Fibroblast of lung (primary cell): Measurements from ENCODE around the gene ZNF423. TPM values are rescaled to one million over a fixed set of nuclear protein-coding genes. Genes with fewer than 3 reads are reported as not detected.

ENCODE experiments used
- DNase-seq, 2 donors: peaks; one replicate each; pipeline versions ENCODE4 v3.0.0 to v3.0.0-alpha.2; 2010; ENCODE audit warnings: low read depth in 2 of 2
- H2AFZ ChIP-seq: 2 replicates; pipeline ENCODE4 v1.5.1; 2012; ENCODE audit warnings: low read length, control low read depth, inconsistent platforms
- H3K27ac ChIP-seq: 2 replicates; pipeline ENCODE4 v1.5.1; 2011; ENCODE audit warnings: low read length, control low read depth; ENCODE audit not compliant: insufficient read depth
- H3K27me3 ChIP-seq: 2 replicates; pipeline ENCODE4 v1.5.1; 2011; ENCODE audit warnings: mild to moderate bottlenecking, low read length; ENCODE audit not compliant: control insufficient read depth, insufficient read depth
- H3K36me3 ChIP-seq: 2 replicates; pipeline ENCODE4 v1.5.1; 2011; ENCODE audit warnings: low read length; ENCODE audit not compliant: control insufficient read depth, insufficient read depth
- H3K4me1 ChIP-seq: 2 replicates; pipeline ENCODE4 v1.5.1; 2011; ENCODE audit warnings: low read length; ENCODE audit not compliant: control insufficient read depth, insufficient read depth; ENCODE audit errors: extremely low read depth
- H3K4me2 ChIP-seq: 2 replicates; pipeline ENCODE4 v1.5.1; 2011; ENCODE audit warnings: low read length, control low read depth; ENCODE audit not compliant: insufficient read depth; ENCODE audit errors: extremely low read depth
- H3K4me3 ChIP-seq, 4 experiments: fragments of 200-600 bp in 1 of 4; sonication (generic) in 1 of 4; replicated peaks in 1 of 4; 2 replicates each; pipeline ENCODE4 v1.5.1; 2011 to 2016; ENCODE audit warnings: low read length in 4 of 4, low read depth in 3 of 4, mild to moderate bottlenecking in 3 of 4, control low read depth in 2 of 4, inconsistent platforms in 1 of 4, mixed read lengths in 1 of 4; ENCODE audit not compliant: insufficient read depth in 1 of 4; ENCODE audit errors: control extremely low read depth in 1 of 4
- H3K79me2 ChIP-seq: 2 replicates; pipeline ENCODE4 v1.5.1; 2012; ENCODE audit warnings: mild to moderate bottlenecking, low read length, inconsistent platforms; ENCODE audit not compliant: control insufficient read depth, insufficient read depth
- H3K9ac ChIP-seq: 2 replicates; pipeline ENCODE4 v1.5.1; 2011; ENCODE audit warnings: mild to moderate bottlenecking, low read length, control low read depth; ENCODE audit not compliant: insufficient read depth
- H3K9me3 ChIP-seq: 2 replicates; pipeline ENCODE4 v1.5.1; 2012; ENCODE audit warnings: low read depth, low read length; ENCODE audit not compliant: control insufficient read depth, insufficient read depth
- H4K20me1 ChIP-seq: 2 replicates; pipeline ENCODE4 v1.5.1; 2011; ENCODE audit warnings: low read length; ENCODE audit not compliant: control insufficient read depth, insufficient read depth; ENCODE audit errors: extremely low read depth
- EZH2 ChIP-seq: IDR thresholded peaks from 2 replicates; pipeline ENCODE4 v1.5.1; 2012; ENCODE audit warnings: low read length, control low read depth, mild to moderate bottlenecking; ENCODE audit errors: missing control alignments
- polyA plus RNA-seq, 2 donors: library from polyadenylated mRNA; depleted of rRNA in 1 of 2; stranded (reverse) in 1 of 2; unstranded in 1 of 2; fragments of >200 nt; gene quantifications; 2 replicates each; pipeline ENCODE4 v1.2.1, GENCODE V29; 2011 to 2012; ENCODE audit warnings: missing spikeins in 1 of 2
- total RNA-seq: library from RNA; depleted of rRNA; stranded (reverse); fragments of >200 nt; gene quantifications from 2 replicates; pipeline ENCODE4 v1.2.1, GENCODE V29; 2014
- TF ChIP-seq, protein P1 (sequence below), 2 donors: IDR thresholded peaks in 1 of 2; conservative IDR thresholded peaks in 1 of 2; 1 replicate in 1 of 2; 2 replicates in 1 of 2; pipeline ENCODE4 v1.5.1; 2011 to 2012; ENCODE audit warnings: low read length in 2 of 2, control low read depth in 1 of 2, inconsistent platforms in 1 of 2, low read depth in 1 of 2, mild to moderate bottlenecking in 1 of 2

Gene ZNF423
- total and polyA plus RNA-seq, 2 donors (not counting 1 experiment from before 2014, with no cell fraction given), result 0.07 to 0.17 TPM

DNA sequence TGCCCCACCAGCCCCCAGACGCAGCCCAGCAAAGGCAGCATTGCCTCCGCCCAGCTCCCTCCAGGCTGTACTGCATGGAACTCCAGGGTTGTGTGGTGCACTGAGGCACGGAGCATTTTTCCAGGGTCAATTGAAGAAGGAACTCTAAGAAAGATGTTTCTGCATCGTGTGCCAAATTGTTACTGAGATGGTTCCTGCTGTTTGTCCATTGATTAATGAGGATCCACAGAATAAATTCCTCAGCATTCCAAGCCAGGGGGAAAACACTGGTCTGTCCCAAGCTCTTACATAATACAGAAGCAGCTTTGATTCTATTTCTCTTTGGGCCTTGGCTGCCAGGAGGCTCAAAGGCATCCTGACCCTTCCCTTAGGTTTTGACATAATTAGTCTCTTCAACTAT lies 80.9 kb downstream of the ZNF423 start:
- H3K4me2 ChIP-seq, result no peak overlapping the region
- no peak overlapping the region for H3K9ac ChIP-seq
- H2AFZ ChIP-seq, result no peak overlapping the region
- no peak for TF ChIP-seq EZH2
- TF ChIP-seq, protein P1, sequence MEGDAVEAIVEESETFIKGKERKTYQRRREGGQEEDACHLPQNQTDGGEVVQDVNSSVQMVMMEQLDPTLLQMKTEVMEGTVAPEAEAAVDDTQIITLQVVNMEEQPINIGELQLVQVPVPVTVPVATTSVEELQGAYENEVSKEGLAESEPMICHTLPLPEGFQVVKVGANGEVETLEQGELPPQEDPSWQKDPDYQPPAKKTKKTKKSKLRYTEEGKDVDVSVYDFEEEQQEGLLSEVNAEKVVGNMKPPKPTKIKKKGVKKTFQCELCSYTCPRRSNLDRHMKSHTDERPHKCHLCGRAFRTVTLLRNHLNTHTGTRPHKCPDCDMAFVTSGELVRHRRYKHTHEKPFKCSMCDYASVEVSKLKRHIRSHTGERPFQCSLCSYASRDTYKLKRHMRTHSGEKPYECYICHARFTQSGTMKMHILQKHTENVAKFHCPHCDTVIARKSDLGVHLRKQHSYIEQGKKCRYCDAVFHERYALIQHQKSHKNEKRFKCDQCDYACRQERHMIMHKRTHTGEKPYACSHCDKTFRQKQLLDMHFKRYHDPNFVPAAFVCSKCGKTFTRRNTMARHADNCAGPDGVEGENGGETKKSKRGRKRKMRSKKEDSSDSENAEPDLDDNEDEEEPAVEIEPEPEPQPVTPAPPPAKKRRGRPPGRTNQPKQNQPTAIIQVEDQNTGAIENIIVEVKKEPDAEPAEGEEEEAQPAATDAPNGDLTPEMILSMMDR (conservative IDR thresholded peaks at IDR 0.05 in 1 of 2, IDR thresholded peaks at IDR 0.05 in 1 of 2; ENCODE audit: low read depth in 1 of 2, low read length in 2 of 2), result no peak
- no peaks in the 10 kb centered on the region for H3K79me2 ChIP-seq
- H3K27me3 ChIP-seq, result no peaks in the 10 kb centered on the region
- no peaks in the 10 kb centered on the region for H4K20me1 ChIP-seq
- H3K9me3 ChIP-seq, result no peaks in the 10 kb centered on the region
- H3K36me3 ChIP-seq, result no peaks in the 10 kb centered on the region
- no peaks in the 10 kb centered on the region for H3K4me1 ChIP-seq
- H3K27ac ChIP-seq, result no peak overlapping the region
- DNase-seq, result peak in 1 of 2 donors; percentile 22
- H3K4me3 ChIP-seq, result no peak overlapping the region

DNA sequence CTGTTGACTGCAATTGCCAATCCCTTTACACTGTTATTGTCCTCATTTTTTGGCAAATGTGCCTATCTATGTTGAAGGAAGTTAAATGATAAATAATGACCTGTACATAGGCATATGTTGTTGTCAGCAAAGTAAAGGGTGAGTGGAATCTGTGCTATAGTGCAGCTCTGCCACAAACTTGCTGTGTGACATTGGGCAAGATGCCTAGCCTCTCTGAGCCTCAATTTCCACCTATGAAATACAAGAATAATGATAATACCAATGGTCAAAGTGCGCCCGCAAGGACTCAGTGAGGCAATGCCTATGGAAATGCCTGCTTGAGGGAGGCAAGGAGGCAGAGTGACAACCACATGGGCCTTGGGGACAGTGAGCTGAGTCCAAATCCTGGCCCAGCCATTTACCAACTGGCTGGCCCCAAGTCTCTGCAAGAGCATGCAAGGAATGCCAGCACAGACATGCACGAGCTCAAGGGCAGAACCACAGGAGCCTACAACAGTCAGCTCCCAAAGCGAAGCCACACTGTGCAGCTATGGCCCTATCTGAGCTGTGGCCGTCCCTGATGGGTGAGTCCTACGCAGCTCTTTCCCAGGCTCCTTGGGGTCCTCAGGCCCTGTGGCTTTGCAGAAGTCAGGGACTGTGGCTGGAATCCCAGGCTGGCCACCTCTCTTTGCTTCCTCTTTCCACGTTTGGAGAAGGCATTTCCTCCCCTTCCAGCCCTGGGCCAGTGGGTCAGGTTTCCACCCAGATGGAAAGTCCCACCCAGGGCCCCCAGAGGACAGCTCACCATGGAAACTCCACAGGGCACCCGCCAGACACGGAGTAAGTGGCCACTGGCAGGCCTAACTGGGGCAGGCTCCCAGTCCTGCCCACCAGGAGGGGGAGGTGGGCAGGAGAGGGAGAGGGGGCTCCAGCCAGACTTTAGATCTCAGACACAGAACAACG lies 82.1 kb downstream of the ZNF423 start:
- Histone ChIP-seq H3K79me2 (no peaks in the 10 kb centered on the region), H3K27me3 (no peaks in the 10 kb centered on the region), H3K27ac (no peak overlapping the region), H3K9me3 (no peaks in the 10 kb centered on the region), H3K4me3 (no peak overlapping the region), H4K20me1 (no peaks in the 10 kb centered on the region), H3K9ac (no peak overlapping the region), H3K36me3 (no peaks in the 10 kb centered on the region), H2AFZ (no peak overlapping the region), H3K4me1 (no peaks in the 10 kb centered on the region), H3K4me2 (no peak overlapping the region)
- no peak for DNase-seq
- no peak for TF ChIP-seq EZH2
- TF ChIP-seq, protein P1 (conservative IDR thresholded peaks at IDR 0.05 in 1 of 2, IDR thresholded peaks at IDR 0.05 in 1 of 2; ENCODE audit: low read depth in 1 of 2, low read length in 2 of 2), result no peak

DNA sequence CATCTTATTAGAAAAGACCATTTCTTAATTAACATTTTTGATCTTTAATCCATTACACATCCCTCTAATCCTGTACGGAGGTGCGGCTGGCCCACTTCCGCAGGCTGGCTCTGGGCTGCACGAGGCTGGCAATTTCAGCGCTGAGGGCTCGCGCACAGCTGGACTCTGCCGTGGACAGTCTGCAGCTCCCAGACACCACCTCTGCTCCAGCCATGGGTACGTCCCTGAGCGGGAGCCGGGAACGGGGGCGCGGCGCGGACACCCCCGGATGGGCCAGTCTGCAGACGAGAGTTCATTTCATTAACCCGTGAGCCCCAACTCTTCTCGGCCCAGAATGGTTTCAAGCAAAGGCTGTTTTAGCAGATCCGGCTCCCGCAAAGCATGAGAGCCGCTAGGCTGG lies 87.9 kb downstream of the ZNF423 start:
- H2AFZ ChIP-seq, result no peak overlapping the region
- DNase-seq, result no peak
- H3K79me2 ChIP-seq, result no peaks in the 10 kb centered on the region
- H3K4me1 ChIP-seq, result no peaks in the 10 kb centered on the region
- H3K9ac ChIP-seq, result no peak overlapping the region
- no peak overlapping the region for H3K4me3 ChIP-seq
- H3K36me3 ChIP-seq, result no peaks in the 10 kb centered on the region
- no peaks in the 10 kb centered on the region for H4K20me1 ChIP-seq
- no peak overlapping the region for H3K27ac ChIP-seq
- no peaks in the 10 kb centered on the region for H3K27me3 ChIP-seq
- H3K4me2 ChIP-seq, result no peak overlapping the region
- TF ChIP-seq, protein P1 (conservative IDR thresholded peaks at IDR 0.05 in 1 of 2, IDR thresholded peaks at IDR 0.05 in 1 of 2; ENCODE audit: low read depth in 1 of 2, low read length in 2 of 2), result no peak
- TF ChIP-seq EZH2, result no peak
- H3K9me3 ChIP-seq, result no peaks in the 10 kb centered on the region
